DND-41 (cell line): Measurements from ENCODE around the gene STON2.
"Not testable (repeated sequence)": the region's sequence is repeated elsewhere in the genome, so short reads cannot be mapped to it uniquely, and the experiment has no call there.

Experiments
- ATAC-seq: fragments of 200-7000 bp; cut with Tn5 transposase; 3 replicates; pipeline ENCODE4 v1.9.1; 2021; ENCODE audit warnings: low read depth; ENCODE audit not compliant: insufficient read depth
- DNase-seq: peaks from one replicate; pipeline ENCODE4 v3.0.0-alpha.2; 2020
- H2AFZ ChIP-seq: 2 replicates; pipeline ENCODE4 v1.6.0; 2012; ENCODE audit warnings: low read depth, low read length
- H3K27ac ChIP-seq: 2 replicates; pipeline ENCODE4 v1.5.1; 2012; ENCODE audit warnings: low read length, inconsistent platforms
- H3K27me3 ChIP-seq: fragments of 200-600 bp; sonication (generic); 2 replicates; pipeline ENCODE4 v1.6.0; 2012; ENCODE audit warnings: low read length, mild to moderate bottlenecking, inconsistent platforms; ENCODE audit not compliant: insufficient read depth, poor library complexity
- H3K36me3 ChIP-seq: 2 replicates; pipeline ENCODE4 v1.5.1; 2012; ENCODE audit warnings: low read length, inconsistent platforms; ENCODE audit not compliant: insufficient read depth
- H3K4me1 ChIP-seq: 2 replicates; pipeline ENCODE4 v1.5.1; 2012; ENCODE audit warnings: mild to moderate bottlenecking, low read length; ENCODE audit not compliant: insufficient read depth
- H3K4me2 ChIP-seq: 2 replicates; pipeline ENCODE4 v1.6.0; 2012; ENCODE audit warnings: mild to moderate bottlenecking, moderate library complexity, low read length, inconsistent platforms; ENCODE audit not compliant: insufficient read depth
- H3K4me3 ChIP-seq, 2 experiments: fragments of 200-600 bp in 1 of 2; shearing (Covaris generic) in 1 of 2; 2 replicates each; pipeline ENCODE4 v1.5.1; 2012 to 2016; ENCODE audit warnings: inconsistent platforms in 2 of 2, low read length in 2 of 2, mild to moderate bottlenecking in 2 of 2, low read depth in 1 of 2, moderate library complexity in 1 of 2
- H3K79me2 ChIP-seq: 2 replicates; pipeline ENCODE4 v1.6.0; 2012; ENCODE audit warnings: low read length, inconsistent platforms; ENCODE audit not compliant: insufficient read depth
- H3K9ac ChIP-seq: 2 replicates; pipeline ENCODE4 v1.6.0; 2012; ENCODE audit warnings: low read depth, mild to moderate bottlenecking, inconsistent platforms, low read length, moderate library complexity
- H3K9me3 ChIP-seq: 2 replicates; pipeline ENCODE4 v1.5.1; 2012; ENCODE audit warnings: low read length, moderate library complexity, mild to moderate bottlenecking, inconsistent platforms; ENCODE audit not compliant: insufficient read depth, severe bottlenecking
- H4K20me1 ChIP-seq: 2 replicates; pipeline ENCODE4 v1.6.0; 2012; ENCODE audit warnings: low read length; ENCODE audit not compliant: insufficient read depth
- EZH2 ChIP-seq: IDR thresholded peaks from 3 replicates; pipeline ENCODE4 v1.6.1; 2012; ENCODE audit warnings: borderline replicate concordance, low read depth, mild to moderate bottlenecking, moderate library complexity, low read length, inconsistent platforms; ENCODE audit not compliant: severe bottlenecking
- TF ChIP-seq, protein P1 (sequence below): IDR thresholded peaks from 2 replicates; pipeline ENCODE4 v1.5.1; 2012; ENCODE audit warnings: borderline replicate concordance, low read length, moderate library complexity, mild to moderate bottlenecking; ENCODE audit not compliant: poor library complexity, severe bottlenecking; ENCODE audit errors: extremely low read depth

STON2 gene

DNA sequence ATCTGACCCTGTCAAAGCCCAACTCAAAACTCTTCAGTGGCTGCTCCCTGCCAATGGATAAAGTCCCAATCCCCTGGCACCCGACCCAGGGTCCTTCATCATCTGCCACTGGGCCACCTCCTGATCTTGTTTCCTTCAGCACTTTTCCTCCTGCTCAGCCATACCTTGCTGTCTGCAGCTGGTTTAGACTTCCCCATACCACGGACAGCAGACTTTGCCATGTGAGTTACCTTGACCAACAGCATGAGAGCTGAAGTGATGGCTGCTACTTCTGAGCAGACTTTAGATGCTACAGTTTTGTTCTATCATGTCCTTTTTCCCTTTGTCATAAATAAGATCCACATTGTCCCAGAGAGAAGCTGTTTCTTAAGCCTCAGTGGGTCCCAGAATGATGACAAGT, 33.3 kb upstream of the STON2 start:
- DNase-seq (no peak), ATAC-seq (no peak)
- Histone ChIP-seq H4K20me1 (no peaks in the 10 kb centered on the region), H3K79me2 (no peaks in the 10 kb centered on the region), H3K4me2 (no peak overlapping the region), H3K9ac (no peak overlapping the region), H2AFZ (no peak overlapping the region), H3K9me3 (no peaks in the 10 kb centered on the region), H3K4me1 (no peaks in the 10 kb centered on the region), H3K27me3 (no peaks in the 10 kb centered on the region), H3K36me3 (no peaks in the 10 kb centered on the region), H3K4me3 (no peak overlapping the region), H3K27ac (no peak overlapping the region)
- TF ChIP-seq, protein P1, sequence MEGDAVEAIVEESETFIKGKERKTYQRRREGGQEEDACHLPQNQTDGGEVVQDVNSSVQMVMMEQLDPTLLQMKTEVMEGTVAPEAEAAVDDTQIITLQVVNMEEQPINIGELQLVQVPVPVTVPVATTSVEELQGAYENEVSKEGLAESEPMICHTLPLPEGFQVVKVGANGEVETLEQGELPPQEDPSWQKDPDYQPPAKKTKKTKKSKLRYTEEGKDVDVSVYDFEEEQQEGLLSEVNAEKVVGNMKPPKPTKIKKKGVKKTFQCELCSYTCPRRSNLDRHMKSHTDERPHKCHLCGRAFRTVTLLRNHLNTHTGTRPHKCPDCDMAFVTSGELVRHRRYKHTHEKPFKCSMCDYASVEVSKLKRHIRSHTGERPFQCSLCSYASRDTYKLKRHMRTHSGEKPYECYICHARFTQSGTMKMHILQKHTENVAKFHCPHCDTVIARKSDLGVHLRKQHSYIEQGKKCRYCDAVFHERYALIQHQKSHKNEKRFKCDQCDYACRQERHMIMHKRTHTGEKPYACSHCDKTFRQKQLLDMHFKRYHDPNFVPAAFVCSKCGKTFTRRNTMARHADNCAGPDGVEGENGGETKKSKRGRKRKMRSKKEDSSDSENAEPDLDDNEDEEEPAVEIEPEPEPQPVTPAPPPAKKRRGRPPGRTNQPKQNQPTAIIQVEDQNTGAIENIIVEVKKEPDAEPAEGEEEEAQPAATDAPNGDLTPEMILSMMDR = no peak
- no peak for TF ChIP-seq EZH2

DNA sequence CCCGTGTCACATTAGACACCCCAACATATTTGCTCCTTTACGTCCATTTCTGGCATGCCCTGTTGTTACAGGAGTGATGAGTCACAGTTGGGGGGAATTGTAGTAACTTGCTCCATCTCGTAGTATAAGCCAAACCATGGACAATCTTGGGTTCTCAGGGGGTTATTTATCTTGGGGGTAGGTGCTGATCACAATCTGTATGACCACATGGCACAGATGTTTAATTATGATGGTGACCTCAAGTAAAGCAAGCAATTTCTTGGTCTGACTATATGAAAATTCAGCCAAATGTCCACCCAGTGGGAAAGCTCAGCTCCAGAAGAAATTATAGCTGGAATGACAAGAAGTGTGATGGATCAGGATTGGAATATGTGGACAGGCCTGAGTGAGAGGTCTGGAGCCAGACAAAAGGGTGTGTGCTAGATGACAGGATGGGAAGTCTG, 32.1 kb upstream of the STON2 start:
- no peak overlapping the region for H3K4me2 ChIP-seq
- H3K4me3 ChIP-seq = no peak overlapping the region
- no peak for DNase-seq
- H3K4me1 ChIP-seq = no peaks in the 10 kb centered on the region
- no peak overlapping the region for H3K9ac ChIP-seq
- no peaks in the 10 kb centered on the region for H3K79me2 ChIP-seq
- ATAC-seq = no peak
- no peak overlapping the region for H3K27ac ChIP-seq
- H3K36me3 ChIP-seq = no peaks in the 10 kb centered on the region
- TF ChIP-seq, protein P1 = no peak
- no peak for TF ChIP-seq EZH2
- no peak overlapping the region for H2AFZ ChIP-seq
- no peaks in the 10 kb centered on the region for H4K20me1 ChIP-seq
- no peaks in the 10 kb centered on the region for H3K9me3 ChIP-seq
- no peaks in the 10 kb centered on the region for H3K27me3 ChIP-seq

DNA sequence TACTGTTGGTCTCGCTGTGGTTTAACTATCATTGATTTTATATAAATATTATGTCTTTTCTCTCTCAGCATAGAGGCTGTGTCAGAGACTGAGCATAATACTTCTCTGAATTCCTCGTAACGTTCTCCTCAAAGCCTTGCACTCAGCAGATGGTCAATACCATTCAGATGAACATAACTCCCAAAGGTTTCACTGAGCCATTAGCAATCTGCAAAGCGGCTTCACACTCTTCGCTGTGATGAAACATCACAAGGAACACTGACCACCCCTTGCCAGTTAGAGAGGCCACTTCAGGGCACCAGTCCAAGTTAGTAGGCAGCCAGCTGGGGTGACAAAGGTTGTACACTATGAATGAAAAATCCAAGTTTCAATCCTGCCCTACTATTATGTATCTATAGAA, 30.1 kb upstream of the STON2 start:
- TF ChIP-seq, protein P1 = no peak
- no peak for TF ChIP-seq EZH2
- DNase-seq (no peak), ATAC-seq (no peak)
- Histone ChIP-seq H3K9ac (no peak overlapping the region), H3K36me3 (no peaks in the 10 kb centered on the region), H3K4me2 (no peak overlapping the region), H3K9me3 (no peaks in the 10 kb centered on the region), H3K4me1 (no peaks in the 10 kb centered on the region), H3K79me2 (no peaks in the 10 kb centered on the region), H3K4me3 (no peak overlapping the region), H3K27me3 (no peaks in the 10 kb centered on the region), H3K27ac (no peak overlapping the region), H2AFZ (no peak overlapping the region), H4K20me1 (no peaks in the 10 kb centered on the region)

GRCh38 chr14:81429749-81430148, 29.6 kb upstream of the STON2 start:
- not testable (repeated sequence) for H3K36me3 ChIP-seq, H3K4me1 ChIP-seq, H3K4me3 ChIP-seq, H3K4me2 ChIP-seq, H3K79me2 ChIP-seq, H3K9me3 ChIP-seq, H4K20me1 ChIP-seq, DNase-seq, H2AFZ ChIP-seq, H3K27me3 ChIP-seq, H3K27ac ChIP-seq, H3K9ac ChIP-seq, ATAC-seq
